Lung (tissue), 12 donors: ENCODE results near the gene PHACTR1. TPM values are rescaled to one million over a fixed set of nuclear protein-coding genes. Genes with fewer than 3 reads are reported as not detected.
A peak's percentile ranks its signal among the peaks of the same experiment; 100 is the strongest.

Experiments
- ATAC-seq: fragments of 200-7000 bp; cut with Tn5 transposase; one replicate; pipeline ENCODE4 v1.9.1; 2020; ENCODE audit warnings: moderate number of reproducible peaks; ENCODE audit not compliant: insufficient read depth, low FRiP score
- DNase-seq, 3 donors: peaks; one replicate each; pipeline ENCODE4 v3.0.0-alpha.2; 2013 to 2017
- H3K27ac ChIP-seq, 2 donors: one replicate each; pipeline ENCODE4 v1.5.1; 2013; ENCODE audit warnings: mild to moderate bottlenecking in 2 of 2, moderate library complexity in 2 of 2, control low read depth in 1 of 2, inconsistent platforms in 1 of 2, low read depth in 1 of 2, low read length in 1 of 2
- H3K27me3 ChIP-seq, 3 donors: one replicate each; pipeline ENCODE4 v1.5.1; 2013; ENCODE audit warnings: low read length in 2 of 3; ENCODE audit not compliant: control insufficient read depth in 3 of 3, insufficient read depth in 3 of 3
- H3K36me3 ChIP-seq, 4 donors: one replicate each; pipeline ENCODE4 v1.5.1; 2013; ENCODE audit warnings: low read length in 4 of 4, mild to moderate bottlenecking in 1 of 4, moderate library complexity in 1 of 4; ENCODE audit not compliant: control insufficient read depth in 4 of 4, insufficient read depth in 4 of 4
- H3K4me1 ChIP-seq, 5 donors: one replicate each; pipeline ENCODE4 v1.5.1; 2013; ENCODE audit warnings: low read length in 5 of 5, mild to moderate bottlenecking in 2 of 5, moderate library complexity in 1 of 5; ENCODE audit not compliant: control insufficient read depth in 5 of 5, insufficient read depth in 5 of 5
- H3K4me3 ChIP-seq: one replicate; pipeline ENCODE4 v1.5.1; 2013; ENCODE audit warnings: mild to moderate bottlenecking, control low read depth, moderate library complexity
- H3K9ac ChIP-seq, 2 donors: one replicate each; pipeline ENCODE4 v1.5.1; 2013; ENCODE audit warnings: low read length in 2 of 2, control low read depth in 1 of 2; ENCODE audit not compliant: insufficient read depth in 1 of 2
- H3K9me3 ChIP-seq, 4 donors: one replicate each; pipeline ENCODE4 v1.5.1; 2013; ENCODE audit warnings: low read length in 3 of 4, mild to moderate bottlenecking in 1 of 4, moderate library complexity in 1 of 4; ENCODE audit not compliant: control insufficient read depth in 4 of 4, insufficient read depth in 3 of 4
- WGBS, 2 donors: extraction: QIAGEN DNeasy Blood & Tissue Kit; methylation state at CpG; one replicate each; pipeline ENCODE4 v1.1.7; 2013; 5-methylcytosine and 5-hydroxymethylcytosine counted together
- polyA plus RNA-seq, 2 donors: library from polyadenylated mRNA; stranded (reverse); fragments of 200-250 nt; gene quantifications; one replicate each; pipeline ENCODE4 v1.2.1, GENCODE V29; 2013
- total RNA-seq, 2 donors: library from RNA; depleted of rRNA in 1 of 2; stranded (reverse); fragments of >200 nt in 1 of 2; gene quantifications; one replicate each; pipeline ENCODE4 v1.2.1, GENCODE V29; 2014 to 2021
- TF ChIP-seq, protein P1 (sequence below): IDR thresholded peaks from 2 replicates; pipeline ENCODE4 v1.5.1; 2012; ENCODE audit warnings: mild to moderate bottlenecking; ENCODE audit errors: control extremely low read depth, extremely low read depth
- donor health status: control.
- donor health status: control.
- donor health status: Bipolar disorder and iron deficiency.
- donor health status: healthy.
- donor health status: DM: yes; HTN: yes; CAD: no.

Gene PHACTR1
- total and polyA plus RNA-seq, 4 donors, result 16.3 to 58.8 (median 41.9) TPM

DNA sequence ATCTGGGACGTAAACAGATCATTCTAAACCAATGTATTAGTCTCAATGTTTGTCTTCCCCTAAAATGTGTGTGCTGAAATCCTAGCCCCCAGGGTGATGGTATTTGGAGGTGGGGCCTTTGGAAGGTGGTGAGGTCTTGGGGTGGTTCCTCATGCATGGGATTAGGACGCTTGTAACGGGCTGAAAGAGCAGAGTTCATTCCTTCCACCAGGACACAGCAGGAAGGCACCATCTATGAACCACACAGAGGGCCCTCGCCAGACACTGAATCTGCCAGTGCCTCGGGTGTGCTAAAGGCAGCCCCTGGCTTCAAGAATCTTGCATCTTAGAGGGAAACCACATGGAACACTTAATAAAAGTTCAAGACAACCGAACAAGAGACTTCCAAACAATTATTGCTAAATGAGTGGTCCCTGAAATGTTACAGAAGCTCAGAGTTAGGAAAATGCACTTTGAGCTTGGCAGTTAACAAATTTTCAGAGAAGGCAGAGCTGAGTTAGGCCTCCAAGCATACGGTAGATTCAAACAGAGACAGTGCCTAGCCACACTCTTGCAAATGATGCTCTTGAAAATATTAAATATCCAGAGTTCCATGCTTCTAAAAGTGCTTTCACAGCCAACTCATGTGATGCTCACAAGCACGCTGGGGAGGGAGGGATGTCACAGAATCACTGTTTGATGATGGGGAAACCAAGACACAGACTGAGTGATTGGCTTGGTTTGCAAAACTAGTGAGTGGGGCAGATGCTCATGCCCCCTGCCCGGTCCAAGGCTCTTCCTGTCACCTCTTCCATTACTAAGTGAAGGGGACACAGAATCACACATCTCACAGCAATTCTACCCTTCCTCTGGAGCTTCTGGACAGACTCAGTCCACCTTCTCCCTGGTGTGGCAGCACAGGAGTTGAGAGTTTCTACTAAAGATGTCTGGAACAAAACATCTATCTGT, 584.4 kb downstream of the PHACTR1 start:
- Histone ChIP-seq H3K9me3 (peaks cover 0 to 2% (median 0%) of the 10 kb centered on the region in 4 donors), H3K27ac (no peak overlapping the region), H3K9ac (no peak overlapping the region), H3K4me1 (peaks cover 0 to 20% (median 15%) of the 10 kb centered on the region in 5 donors), H3K36me3 (peaks cover 0 to 38% (median 24%) of the 10 kb centered on the region in 4 donors), H3K4me3 (no peak overlapping the region), H3K27me3 (no peaks in the 10 kb centered on the region)
- ATAC-seq (no peak), DNase-seq (peak in 2 of 3 donors; percentile 23 to 24)
- TF ChIP-seq, protein P1, sequence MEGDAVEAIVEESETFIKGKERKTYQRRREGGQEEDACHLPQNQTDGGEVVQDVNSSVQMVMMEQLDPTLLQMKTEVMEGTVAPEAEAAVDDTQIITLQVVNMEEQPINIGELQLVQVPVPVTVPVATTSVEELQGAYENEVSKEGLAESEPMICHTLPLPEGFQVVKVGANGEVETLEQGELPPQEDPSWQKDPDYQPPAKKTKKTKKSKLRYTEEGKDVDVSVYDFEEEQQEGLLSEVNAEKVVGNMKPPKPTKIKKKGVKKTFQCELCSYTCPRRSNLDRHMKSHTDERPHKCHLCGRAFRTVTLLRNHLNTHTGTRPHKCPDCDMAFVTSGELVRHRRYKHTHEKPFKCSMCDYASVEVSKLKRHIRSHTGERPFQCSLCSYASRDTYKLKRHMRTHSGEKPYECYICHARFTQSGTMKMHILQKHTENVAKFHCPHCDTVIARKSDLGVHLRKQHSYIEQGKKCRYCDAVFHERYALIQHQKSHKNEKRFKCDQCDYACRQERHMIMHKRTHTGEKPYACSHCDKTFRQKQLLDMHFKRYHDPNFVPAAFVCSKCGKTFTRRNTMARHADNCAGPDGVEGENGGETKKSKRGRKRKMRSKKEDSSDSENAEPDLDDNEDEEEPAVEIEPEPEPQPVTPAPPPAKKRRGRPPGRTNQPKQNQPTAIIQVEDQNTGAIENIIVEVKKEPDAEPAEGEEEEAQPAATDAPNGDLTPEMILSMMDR, result no peak
- 71 to 95% methylated on average over 9 of the region's 9 CpGs for WGBS, 2 donors

DNA sequence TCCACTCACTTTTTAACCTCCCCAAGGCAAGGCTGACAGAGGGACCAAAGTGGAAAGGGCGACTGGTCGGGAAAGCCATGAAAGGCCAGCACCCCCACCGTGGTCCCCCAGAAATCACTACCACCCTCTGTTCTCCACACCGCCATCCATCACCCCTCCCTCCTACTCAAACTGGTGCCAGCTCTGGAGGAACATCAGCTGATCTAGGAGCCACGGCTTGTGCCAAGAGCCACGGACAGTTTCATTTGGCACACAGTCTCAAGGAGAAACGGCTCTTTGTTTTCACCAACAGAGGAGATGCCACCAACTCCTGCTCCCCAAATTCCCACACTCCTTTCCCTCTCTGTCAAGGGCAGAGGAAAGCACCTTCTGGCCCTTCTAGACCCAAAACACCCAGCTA, 585.7 kb downstream of the PHACTR1 start:
- Histone ChIP-seq H3K4me1 (peaks cover 0 to 20% (median 15%) of the 10 kb centered on the region in 5 donors), H3K4me3 (no peak overlapping the region), H3K9me3 (peaks cover 0 to 2% (median 0%) of the 10 kb centered on the region in 4 donors), H3K9ac (no peak overlapping the region), H3K36me3 (peaks cover 3 to 42% (median 20%) of the 10 kb centered on the region in 4 donors), H3K27me3 (no peaks in the 10 kb centered on the region), H3K27ac (peak overlapping the region; percentile 54 to 78)
- ATAC-seq, result no peak
- TF ChIP-seq, protein P1, result no peak
- WGBS, 2 donors, result 79 to 89% methylated on average over 7 of the region's 7 CpGs
- DNase-seq, result no peak

- WGBS, 2 donors, result 40 to 42% methylated on average over 17 of the region's 17 CpGs
- Histone ChIP-seq H3K4me1 (peaks cover 0 to 20% (median 16%) of the 10 kb centered on the region in 5 donors), H3K9ac (peak overlapping the region in 1 of 2 donors; percentile 35), H3K27ac (peak overlapping the region; percentile 65 to 81), H3K27me3 (no peaks in the 10 kb centered on the region), H3K36me3 (peaks cover 6 to 42% (median 18%) of the 10 kb centered on the region in 4 donors), H3K9me3 (peaks cover 0 to 1% (median 0%) of the 10 kb centered on the region in 4 donors), H3K4me3 (no peak overlapping the region)
- TF ChIP-seq, protein P1, result no peak
- peak; percentile 80 for ATAC-seq
- DNase-seq, result peak in 2 of 3 donors; percentile 58 to 70
These were observed 586.4 kb downstream of the PHACTR1 start for GRCh38 chr6:13302751-13303667.
